ENCODE data around the gene BARHL2. TPM values are rescaled to one million over a fixed set of nuclear protein-coding genes. Genes with fewer than 3 reads are reported as not detected.

The BARHL2 gene
- total RNA-seq, 2 donors from 2014 or later, result not detected

DNA sequence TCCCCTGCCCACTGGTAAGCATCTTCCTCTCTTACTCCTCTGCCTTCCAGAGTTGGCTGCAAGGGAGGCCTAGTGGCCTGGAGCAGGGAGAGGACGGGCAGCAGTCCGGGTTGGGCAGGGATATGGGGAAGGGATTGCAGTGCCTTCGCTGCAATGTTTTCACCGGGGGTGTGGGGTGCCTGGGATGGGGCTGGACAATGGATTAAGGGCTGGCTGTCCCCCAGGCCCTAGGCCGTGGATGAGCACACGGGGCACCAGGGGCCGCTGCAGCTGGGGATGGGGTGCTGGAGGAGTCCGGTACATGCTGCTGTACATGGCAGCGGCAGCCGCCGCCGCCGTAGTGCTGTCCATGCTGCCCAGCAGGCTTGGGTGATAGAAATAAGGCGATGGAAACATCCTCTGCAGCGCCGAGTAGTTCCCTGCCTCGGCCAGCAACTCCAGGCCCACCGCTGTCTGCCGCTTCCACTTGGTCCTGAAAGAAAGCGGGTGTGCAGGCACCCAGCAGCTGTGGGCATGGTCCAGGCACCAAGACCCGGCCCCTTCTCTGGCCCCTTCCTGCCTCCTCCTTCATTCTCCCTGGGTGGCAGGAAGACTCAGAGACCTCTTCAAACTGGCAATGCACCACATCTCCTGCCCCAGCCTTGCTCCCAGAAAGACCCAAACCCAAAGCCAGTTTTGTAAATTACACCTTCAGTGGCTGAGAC, 4.8 kb downstream of the BARHL2 start:
- Histone ChIP-seq H3K27ac (no peak overlapping the region), H3K27me3 (peaks cover 0 to 59% of the 10 kb centered on the region in 2 donors), H3K4me1 (peaks cover 16% of the 10 kb centered on the region), H3K36me3 (replicated peaks in 1 of 2; ENCODE audit: insufficient read depth in 1 of 2, low read depth in 2 of 2) (no peaks in the 10 kb centered on the region), H3K9me3 (no peaks in the 10 kb centered on the region), H3K4me3 (no peak overlapping the region)
- ATAC-seq (no peak), DNase-seq (no peak)
- TF ChIP-seq, protein P1, sequence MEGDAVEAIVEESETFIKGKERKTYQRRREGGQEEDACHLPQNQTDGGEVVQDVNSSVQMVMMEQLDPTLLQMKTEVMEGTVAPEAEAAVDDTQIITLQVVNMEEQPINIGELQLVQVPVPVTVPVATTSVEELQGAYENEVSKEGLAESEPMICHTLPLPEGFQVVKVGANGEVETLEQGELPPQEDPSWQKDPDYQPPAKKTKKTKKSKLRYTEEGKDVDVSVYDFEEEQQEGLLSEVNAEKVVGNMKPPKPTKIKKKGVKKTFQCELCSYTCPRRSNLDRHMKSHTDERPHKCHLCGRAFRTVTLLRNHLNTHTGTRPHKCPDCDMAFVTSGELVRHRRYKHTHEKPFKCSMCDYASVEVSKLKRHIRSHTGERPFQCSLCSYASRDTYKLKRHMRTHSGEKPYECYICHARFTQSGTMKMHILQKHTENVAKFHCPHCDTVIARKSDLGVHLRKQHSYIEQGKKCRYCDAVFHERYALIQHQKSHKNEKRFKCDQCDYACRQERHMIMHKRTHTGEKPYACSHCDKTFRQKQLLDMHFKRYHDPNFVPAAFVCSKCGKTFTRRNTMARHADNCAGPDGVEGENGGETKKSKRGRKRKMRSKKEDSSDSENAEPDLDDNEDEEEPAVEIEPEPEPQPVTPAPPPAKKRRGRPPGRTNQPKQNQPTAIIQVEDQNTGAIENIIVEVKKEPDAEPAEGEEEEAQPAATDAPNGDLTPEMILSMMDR (IDR thresholded peaks at IDR 0.05), result no peak
- TF ChIP-seq POLR2A (IDR thresholded peaks at IDR 0.05), result no peak
- WGBS, 2 donors, result 7 to 16% methylated on average over 6 to 21 of the region's 21 CpGs
- intact Hi-C loops (cut with DNase I), result no loop called here

DNA sequence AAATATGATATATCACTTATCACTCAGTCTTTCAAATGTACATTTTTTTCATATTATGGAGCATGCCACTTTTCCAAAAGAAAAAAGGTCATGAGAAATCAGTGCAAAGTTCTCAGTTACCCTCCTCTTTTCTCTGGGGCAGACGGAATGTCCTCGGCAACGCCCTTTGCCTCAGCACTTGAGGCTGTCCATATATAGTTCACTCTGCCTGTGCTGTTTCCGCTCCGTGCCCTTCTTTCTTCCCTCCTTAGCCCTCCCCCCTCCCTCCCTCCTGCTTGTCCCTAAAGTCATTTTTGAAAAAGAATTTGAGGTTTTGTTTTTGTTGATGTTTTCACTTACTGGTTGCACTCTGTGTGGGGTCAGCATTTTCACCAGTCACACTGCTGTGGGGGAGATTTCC, 5.4 kb downstream of the BARHL2 start:
- TF ChIP-seq, protein P1 (IDR thresholded peaks at IDR 0.05), result no peak
- TF ChIP-seq POLR2A (IDR thresholded peaks at IDR 0.05), result no peak
- ATAC-seq, result no peak
- DNase-seq, result no peak
- WGBS, 2 donors, result 25 to 48% methylated on average over 5 of the region's 5 CpGs
- Histone ChIP-seq H3K36me3 (replicated peaks in 1 of 2; ENCODE audit: insufficient read depth in 1 of 2, low read depth in 2 of 2) (no peaks in the 10 kb centered on the region), H3K4me1 (peaks cover 18% of the 10 kb centered on the region), H3K9me3 (no peaks in the 10 kb centered on the region), H3K27ac (no peak overlapping the region), H3K27me3 (peaks cover 0 to 54% of the 10 kb centered on the region in 2 donors), H3K4me3 (no peak overlapping the region)
- intact Hi-C loops (cut with DNase I), result no loop called here

DNA sequence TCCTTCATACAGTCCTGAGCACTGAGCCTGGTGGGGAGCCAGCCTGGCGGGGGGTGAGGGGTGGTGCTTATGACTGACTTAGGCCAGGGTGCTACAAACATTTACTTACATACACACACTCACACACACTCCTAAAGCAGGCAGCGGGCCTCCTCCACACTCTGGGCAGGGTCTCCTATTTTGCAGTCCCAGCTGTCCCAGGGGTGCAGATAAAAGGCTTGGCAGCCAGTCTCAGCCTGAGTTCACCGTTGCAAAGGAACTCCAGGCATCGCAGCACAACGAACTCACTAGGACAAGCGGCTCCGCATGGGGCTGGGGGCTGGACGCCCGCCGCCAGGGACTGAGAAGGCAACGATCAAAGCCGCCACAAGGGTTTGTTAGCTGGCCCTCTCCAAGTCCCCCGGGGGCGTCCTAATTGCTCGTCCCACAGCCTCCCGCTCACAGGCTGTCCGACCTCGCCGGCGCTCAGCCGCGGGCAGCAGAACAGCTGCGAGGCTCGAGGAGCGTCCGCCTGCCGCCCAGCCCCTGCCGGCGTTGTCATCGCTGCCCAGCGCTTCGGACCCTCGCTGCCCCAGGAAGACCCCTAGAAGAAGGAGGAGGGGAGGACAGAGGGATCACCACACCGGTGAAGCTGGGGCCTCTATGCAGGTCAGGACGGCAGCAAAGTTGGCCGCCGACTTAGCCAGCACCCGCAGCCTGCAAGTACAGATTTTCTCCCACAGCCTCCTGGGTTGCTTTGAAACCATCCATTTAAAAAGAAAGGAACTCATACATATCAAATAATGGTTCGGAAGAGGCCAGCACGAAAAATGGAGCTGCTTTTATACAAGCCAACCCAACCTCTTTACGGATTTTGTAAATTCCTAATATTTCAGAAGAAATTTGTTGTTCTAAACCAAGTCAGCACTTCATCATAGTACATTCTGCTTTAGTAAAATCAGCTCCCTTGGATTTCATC, 6.2 kb downstream of the BARHL2 start:
- intact Hi-C loops (cut with DNase I), result no loop called here
- Histone ChIP-seq H3K4me3 (no peak overlapping the region), H3K27me3 (peaks cover 0 to 52% of the 10 kb centered on the region in 2 donors), H3K9me3 (no peaks in the 10 kb centered on the region), H3K36me3 (replicated peaks in 1 of 2; ENCODE audit: insufficient read depth in 1 of 2, low read depth in 2 of 2) (no peaks in the 10 kb centered on the region), H3K27ac (no peak overlapping the region), H3K4me1 (peaks cover 22% of the 10 kb centered on the region)
- TF ChIP-seq, protein P1 (IDR thresholded peaks at IDR 0.05), result no peak
- TF ChIP-seq POLR2A (IDR thresholded peaks at IDR 0.05), result no peak
- DNase-seq, result no peak
- no peak for ATAC-seq
- 4 to 11% methylated on average over 16 to 41 of the region's 41 CpGs for WGBS, 2 donors

DNA sequence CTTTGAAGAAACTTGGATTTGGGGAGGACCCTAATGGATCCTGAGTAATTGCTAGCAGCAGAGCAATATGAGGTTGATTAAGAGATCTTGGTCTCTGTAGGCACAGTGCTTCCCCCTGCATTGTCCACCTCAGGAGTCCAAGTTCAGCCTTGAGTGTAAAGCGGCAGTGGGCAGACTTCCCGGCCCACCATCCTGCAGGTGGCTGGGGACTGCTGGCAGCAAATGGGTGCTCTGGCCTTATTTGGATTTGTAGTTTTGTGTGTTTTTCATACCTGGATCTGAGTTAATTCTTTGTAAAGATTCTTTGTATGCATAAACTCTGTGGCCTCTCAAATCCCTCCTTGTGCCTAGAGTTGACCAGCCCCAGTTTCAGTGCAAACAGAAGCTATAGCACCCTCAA, 7.6 kb downstream of the BARHL2 start:
- Histone ChIP-seq H3K36me3 (replicated peaks in 1 of 2; ENCODE audit: insufficient read depth in 1 of 2, low read depth in 2 of 2) (no peaks in the 10 kb centered on the region), H3K27ac (no peak overlapping the region), H3K27me3 (peaks cover 0 to 51% of the 10 kb centered on the region in 2 donors), H3K4me1 (peaks cover 23% of the 10 kb centered on the region), H3K9me3 (no peaks in the 10 kb centered on the region), H3K4me3 (no peak overlapping the region)
- intact Hi-C loops (cut with DNase I), result no loop called here
- ATAC-seq (no peak), DNase-seq (no peak)
- 69 to 75% methylated on average over 2 of the region's 2 CpGs for WGBS, 2 donors
- TF ChIP-seq, protein P1 (IDR thresholded peaks at IDR 0.05), result no peak
- TF ChIP-seq POLR2A (IDR thresholded peaks at IDR 0.05), result no peak
